Prostate gland (tissue), 2 donors: ENCODE results near the gene SLC27A2. TPM values are rescaled to one million over a fixed set of nuclear protein-coding genes. Genes with fewer than 3 reads are reported as not detected.
A peak's percentile ranks its signal among the peaks of the same experiment; 100 is the strongest.
"Not testable (repeated sequence)": the region's sequence is repeated elsewhere in the genome, so short reads cannot be mapped to it uniquely, and the experiment has no call there.

ENCODE experiments used
- DNase-seq: peaks from one replicate; pipeline ENCODE4 v3.0.0-alpha.2; 2019; ENCODE audit warnings: low spot score
- H3K27ac ChIP-seq, 2 donors: fragments of 200-600 bp; sonication (generic); 2 replicates each; pipeline ENCODE4 v1.5.1; 2017 to 2019
- H3K27me3 ChIP-seq: fragments of 200-600 bp; sonication (generic); replicated peaks from 2 replicates; pipeline ENCODE4 v1.5.1; 2019; ENCODE audit not compliant: insufficient read depth
- H3K36me3 ChIP-seq, 2 donors: fragments of 200-600 bp; sonication (generic); 1 replicate in 1 of 2; 2 replicates in 1 of 2; pipeline versions ENCODE4 v1.5.1 to v1.8.1; 2017 to 2019
- H3K4me1 ChIP-seq: fragments of 200-600 bp; sonication (generic); replicated peaks from 2 replicates; pipeline ENCODE4 v1.5.1; 2019
- H3K4me3 ChIP-seq, 2 donors: fragments of 200-600 bp; sonication (generic); 2 replicates each; pipeline ENCODE4 v1.5.1; 2017 to 2019
- H3K9me3 ChIP-seq: fragments of 200-600 bp; sonication (generic); 2 replicates; pipeline ENCODE4 v1.5.1; 2017
- CTCF ChIP-seq, 4 experiments: fragments of 200-600 bp in 2 of 4; fragments of 450-650 bp in 2 of 4; sonication (generic) in 2 of 4; IDR thresholded peaks; 1 replicate in 3 of 4; 2 replicates in 1 of 4; pipeline ENCODE4 v1.5.1; 2016 to 2019; ENCODE audit warnings: antibody characterized with exemption in 4 of 4, mild to moderate bottlenecking in 2 of 4, moderate library complexity in 2 of 4
- POLR2A ChIP-seq: fragments of 450-650 bp; IDR thresholded peaks from one replicate; pipeline ENCODE4 v1.6.1; 2016; ENCODE audit warnings: antibody characterized with exemption, mild to moderate bottlenecking
- POLR2AphosphoS5 ChIP-seq: sonication (generic); formaldehyde crosslinking; IDR thresholded peaks from one replicate; pipeline ENCODE4 v1.6.1; 2017; ENCODE audit warnings: antibody characterized with exemption
- whole genome bisulfite sequencing: methylation state at CpG from one replicate; pipeline ENCODE4 v1.1.5; 2018; 5-methylcytosine and 5-hydroxymethylcytosine counted together
- intact Hi-C: fragments of 100-400 bp; cut with DNase I; formaldehyde crosslinking; loops from one replicate; pipeline ENCODE4 v1.14.2; 2022
- total RNA-seq, 2 donors: library from RNA; depleted of rRNA; stranded (reverse); fragments of >200 nt; gene quantifications; one replicate each; pipeline ENCODE4 v1.1.0, GENCODE V29; 2016

Gene SLC27A2
- total RNA-seq, 2 donors from 2014 or later, result 4.7 to 22.0 TPM

DNA sequence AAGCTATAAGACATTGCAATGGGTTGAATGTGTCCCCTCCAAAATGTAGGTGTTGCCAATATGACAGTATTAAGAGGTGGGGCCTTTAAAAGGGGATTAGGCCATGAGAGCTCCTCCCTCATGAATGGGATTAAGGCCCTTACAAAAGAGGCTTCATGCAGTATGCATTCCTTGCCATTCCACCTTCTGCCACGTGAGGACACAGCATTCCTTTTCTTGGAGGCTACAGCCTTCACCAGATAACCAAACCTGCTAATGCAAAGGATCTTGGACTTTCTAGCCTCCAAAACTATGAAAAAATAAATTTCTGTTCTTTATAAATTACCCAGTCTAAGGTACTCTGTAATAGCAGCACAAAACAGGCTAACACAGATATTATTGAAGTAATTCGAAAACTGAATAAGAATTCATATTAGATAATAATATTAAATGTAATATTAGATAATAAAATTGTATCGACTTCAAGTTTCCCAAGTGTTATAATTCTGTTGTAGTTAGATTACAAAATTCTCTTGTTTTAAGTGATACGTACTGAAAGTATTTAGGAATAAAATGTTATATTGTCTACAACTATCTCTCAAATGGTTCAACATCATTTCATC lies 33.5 kb upstream of the SLC27A2 start:
- no peak overlapping the region for H3K4me3 ChIP-seq
- H3K4me1 ChIP-seq, result no peaks in the 10 kb centered on the region
- H3K36me3 ChIP-seq, result no peaks in the 10 kb centered on the region
- intact Hi-C loops, result loop anchor here (5.0 to 10.0 kb wide), 4 partner anchors 734 to 1286 kb away; no protein-coding TSS in a partner anchor
- DNase-seq, result no peak
- TF ChIP-seq CTCF (IDR thresholded peaks at IDR 0.05), result peak in 2 of 4 experiments; percentile 11 to 29
- no peak for TF ChIP-seq POLR2A
- no peak for TF ChIP-seq POLR2AphosphoS5
- no peaks in the 10 kb centered on the region for H3K9me3 ChIP-seq
- no peaks in the 10 kb centered on the region for H3K27me3 ChIP-seq
- WGBS, result 78% methylated on average over 4 of the region's 4 CpGs
- peak overlapping the region; percentile 59 to 61 for H3K27ac ChIP-seq

- no peak overlapping the region for H3K4me3 ChIP-seq
- H3K9me3 ChIP-seq, result no peaks in the 10 kb centered on the region
- 26% methylated on average over 1 of the region's 1 CpG for WGBS
- no peak for TF ChIP-seq POLR2A
- no peak for TF ChIP-seq CTCF (IDR thresholded peaks at IDR 0.05)
- TF ChIP-seq POLR2AphosphoS5, result peak; percentile 74
- peak; percentile 10 for DNase-seq
- H3K27me3 ChIP-seq, result no peaks in the 10 kb centered on the region
- intact Hi-C loops, result loop anchor here (5.0 to 10.0 kb wide), 4 partner anchors 734 to 1287 kb away; no protein-coding TSS in a partner anchor
- no peaks in the 10 kb centered on the region for H3K36me3 ChIP-seq
- H3K4me1 ChIP-seq, result no peaks in the 10 kb centered on the region
- H3K27ac ChIP-seq, result peak overlapping the region; percentile 59 to 61
Observed at GRCh38 chr15:50149090-50149489, 32.9 kb upstream of the SLC27A2 start.

GRCh38 chr15:50150349-50150748 lies 31.6 kb upstream of the SLC27A2 start:
- no peak for DNase-seq
- no peak overlapping the region for H3K4me3 ChIP-seq
- H3K27ac ChIP-seq, result no peak overlapping the region
- no peak for TF ChIP-seq POLR2AphosphoS5
- no peak for TF ChIP-seq CTCF (IDR thresholded peaks at IDR 0.05)
- no peak for TF ChIP-seq POLR2A
- H3K36me3 ChIP-seq, result no peaks in the 10 kb centered on the region
- intact Hi-C loops, result no loop called here
- H3K27me3 ChIP-seq, result no peaks in the 10 kb centered on the region
- H3K9me3 ChIP-seq, result no peaks in the 10 kb centered on the region
- no peaks in the 10 kb centered on the region for H3K4me1 ChIP-seq
- 94% methylated on average over 3 of the region's 3 CpGs for WGBS

- H3K27ac ChIP-seq, result no peak overlapping the region
- no peaks in the 10 kb centered on the region for H3K4me1 ChIP-seq
- H3K36me3 ChIP-seq, result no peaks in the 10 kb centered on the region
- TF ChIP-seq POLR2AphosphoS5, result no peak
- TF ChIP-seq POLR2A, result no peak
- no peak for TF ChIP-seq CTCF (IDR thresholded peaks at IDR 0.05)
- no peak overlapping the region for H3K4me3 ChIP-seq
- H3K9me3 ChIP-seq, result no peaks in the 10 kb centered on the region
- H3K27me3 ChIP-seq, result no peaks in the 10 kb centered on the region
- intact Hi-C loops, result no loop called here
- no peak for DNase-seq
Observed at GRCh38 chr15:50150851-50151250, 31.1 kb upstream of the SLC27A2 start.

- H3K4me1 ChIP-seq, result no peaks in the 10 kb centered on the region
- 95% methylated on average over 2 of the region's 2 CpGs for WGBS
- intact Hi-C loops, result no loop called here
Observed at GRCh38 chr15:50151476-50151875, 30.5 kb upstream of the SLC27A2 start.

GRCh38 chr15:50158236-50158635 lies 23.8 kb upstream of the SLC27A2 start:
- DNase-seq, H3K27ac ChIP-seq, H3K27me3 ChIP-seq, H3K9me3 ChIP-seq, H3K4me1 ChIP-seq, intact Hi-C loops, H3K36me3 ChIP-seq, H3K4me3 ChIP-seq: not testable (repeated sequence)
- 100% methylated on average over 8 of the region's 28 CpGs for WGBS

More at GRCh38 chr15:50151476-50151875, 30.5 kb upstream of the SLC27A2 start:
- no peak for TF ChIP-seq CTCF (IDR thresholded peaks at IDR 0.05)
- TF ChIP-seq POLR2AphosphoS5, result no peak
- TF ChIP-seq POLR2A, result no peak
- no peak overlapping the region for H3K27ac ChIP-seq
- no peak for DNase-seq
- no peak overlapping the region for H3K4me3 ChIP-seq
- H3K27me3 ChIP-seq, result no peaks in the 10 kb centered on the region
- no peaks in the 10 kb centered on the region for H3K36me3 ChIP-seq
- H3K9me3 ChIP-seq, result no peaks in the 10 kb centered on the region
